Nephron (organoid): Measurements from ENCODE around the gene VPS4A.
A peak's percentile ranks its signal among the peaks of the same experiment; 100 is the strongest.

ENCODE experiments used
- H3K27ac Mint-ChIP-seq, 3 experiments: 2 replicates each; pipeline ENCODE4 v1.8.0; 2020; ENCODE audit warnings: mixed read lengths in 3 of 3, mild to moderate bottlenecking in 2 of 3, moderate library complexity in 1 of 3
- H3K27me3 Mint-ChIP-seq: 2 replicates; pipeline ENCODE4 v1.8.0; 2021; ENCODE audit warnings: low read depth, mild to moderate bottlenecking, moderate library complexity, mixed read lengths
- H3K36me3 Mint-ChIP-seq: 2 replicates; pipeline ENCODE4 v1.8.0; 2020; ENCODE audit warnings: low read depth, mixed read lengths
- H3K4me1 Mint-ChIP-seq: 2 replicates; pipeline ENCODE4 v1.8.0; 2020; ENCODE audit warnings: mixed read lengths
- H3K4me3 Mint-ChIP-seq, 3 experiments: 2 replicates each; pipeline ENCODE4 v1.8.0; 2020; ENCODE audit warnings: mild to moderate bottlenecking in 3 of 3, mixed read lengths in 3 of 3, moderate library complexity in 2 of 3
- H3K9me3 Mint-ChIP-seq: 2 replicates; pipeline ENCODE4 v1.8.0; 2020; ENCODE audit warnings: mixed read lengths
- TF ChIP-seq, protein P1 (sequence below), 3 experiments: fragments of 200-600 bp; sonication (generic); IDR thresholded peaks; one replicate each; pipeline ENCODE4 v1.5.0; 2021; ENCODE audit warnings: antibody characterized with exemption in 3 of 3; ENCODE audit not compliant: unreplicated experiment in 3 of 3

The VPS4A gene

DNA sequence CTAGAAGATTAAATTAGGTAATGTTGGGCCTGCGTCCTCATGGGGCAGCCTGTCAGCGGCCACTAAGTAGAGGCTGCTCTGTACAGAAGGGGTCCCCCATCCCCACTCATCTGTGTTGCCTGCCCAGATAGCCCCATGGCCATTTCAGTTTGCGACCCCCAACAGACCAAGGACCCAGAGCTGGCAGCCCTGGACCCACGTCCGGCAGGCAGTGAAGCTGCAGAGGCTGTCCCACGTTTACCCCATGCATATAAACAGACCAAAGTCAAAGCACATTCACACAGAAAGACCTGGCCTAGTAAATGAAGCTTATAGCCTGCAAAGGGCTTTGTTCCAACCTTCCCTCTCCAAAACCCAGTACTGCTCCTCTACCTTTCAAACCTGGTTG lies 14.6 kb downstream of the VPS4A start:
- Mint-ChIP-seq H3K27ac (peak overlapping the region in 2 of 3 experiments; percentile 62 to 92), H3K27me3 (no peaks in the 10 kb centered on the region), H3K36me3 (peaks cover 49% of the 10 kb centered on the region), H3K4me1 (peaks cover 25% of the 10 kb centered on the region), H3K4me3 (peak overlapping the region in 1 of 3 experiments; percentile 29), H3K9me3 (no peaks in the 10 kb centered on the region)
- TF ChIP-seq, protein P1, sequence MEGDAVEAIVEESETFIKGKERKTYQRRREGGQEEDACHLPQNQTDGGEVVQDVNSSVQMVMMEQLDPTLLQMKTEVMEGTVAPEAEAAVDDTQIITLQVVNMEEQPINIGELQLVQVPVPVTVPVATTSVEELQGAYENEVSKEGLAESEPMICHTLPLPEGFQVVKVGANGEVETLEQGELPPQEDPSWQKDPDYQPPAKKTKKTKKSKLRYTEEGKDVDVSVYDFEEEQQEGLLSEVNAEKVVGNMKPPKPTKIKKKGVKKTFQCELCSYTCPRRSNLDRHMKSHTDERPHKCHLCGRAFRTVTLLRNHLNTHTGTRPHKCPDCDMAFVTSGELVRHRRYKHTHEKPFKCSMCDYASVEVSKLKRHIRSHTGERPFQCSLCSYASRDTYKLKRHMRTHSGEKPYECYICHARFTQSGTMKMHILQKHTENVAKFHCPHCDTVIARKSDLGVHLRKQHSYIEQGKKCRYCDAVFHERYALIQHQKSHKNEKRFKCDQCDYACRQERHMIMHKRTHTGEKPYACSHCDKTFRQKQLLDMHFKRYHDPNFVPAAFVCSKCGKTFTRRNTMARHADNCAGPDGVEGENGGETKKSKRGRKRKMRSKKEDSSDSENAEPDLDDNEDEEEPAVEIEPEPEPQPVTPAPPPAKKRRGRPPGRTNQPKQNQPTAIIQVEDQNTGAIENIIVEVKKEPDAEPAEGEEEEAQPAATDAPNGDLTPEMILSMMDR (IDR thresholded peaks at IDR 0.05; ENCODE audit: unreplicated experiment in 3 of 3) = no peak

GRCh38 chr16:69326172-69326873 lies 15.2 kb downstream of the VPS4A start:
- peak overlapping the region; percentile 36 to 56 (median 41) for H3K4me3 Mint-ChIP-seq
- no peaks in the 10 kb centered on the region for H3K9me3 Mint-ChIP-seq
- peak overlapping the region; percentile 62 to 92 (median 79) for H3K27ac Mint-ChIP-seq
- H3K4me1 Mint-ChIP-seq = peaks cover 25% of the 10 kb centered on the region
- TF ChIP-seq, protein P1 (IDR thresholded peaks at IDR 0.05; ENCODE audit: unreplicated experiment in 3 of 3) = no peak
- peaks cover 45% of the 10 kb centered on the region for H3K36me3 Mint-ChIP-seq
- no peaks in the 10 kb centered on the region for H3K27me3 Mint-ChIP-seq

GRCh38 chr16:69327585-69328310 lies 16.6 kb downstream of the VPS4A start:
- TF ChIP-seq, protein P1 (IDR thresholded peaks at IDR 0.05; ENCODE audit: unreplicated experiment in 3 of 3) = no peak
- no peak overlapping the region for H3K27ac Mint-ChIP-seq
- no peaks in the 10 kb centered on the region for H3K9me3 Mint-ChIP-seq
- peak overlapping the region; percentile 82 to 86 (median 85) for H3K4me3 Mint-ChIP-seq
- H3K4me1 Mint-ChIP-seq = peaks cover 29% of the 10 kb centered on the region
- H3K27me3 Mint-ChIP-seq = no peaks in the 10 kb centered on the region
- H3K36me3 Mint-ChIP-seq = peaks cover 39% of the 10 kb centered on the region

GRCh38 chr16:69328854-69329316 lies 17.7 kb downstream of the VPS4A start:
- Mint-ChIP-seq H3K27ac (peak overlapping the region; percentile 17 to 78 (median 76)), H3K36me3 (peaks cover 47% of the 10 kb centered on the region), H3K4me3 (peak overlapping the region; percentile 82 to 86 (median 85)), H3K9me3 (no peaks in the 10 kb centered on the region), H3K27me3 (no peaks in the 10 kb centered on the region), H3K4me1 (peaks cover 31% of the 10 kb centered on the region)
- TF ChIP-seq, protein P1 (IDR thresholded peaks at IDR 0.05; ENCODE audit: unreplicated experiment in 3 of 3) = no peak

- Mint-ChIP-seq H3K9me3 (no peaks in the 10 kb centered on the region), H3K4me3 (peak overlapping the region; percentile 82 to 86 (median 85)), H3K27ac (peak overlapping the region; percentile 17 to 78 (median 76)), H3K36me3 (peaks cover 53% of the 10 kb centered on the region), H3K4me1 (peaks cover 31% of the 10 kb centered on the region), H3K27me3 (no peaks in the 10 kb centered on the region)
- TF ChIP-seq, protein P1 (IDR thresholded peaks at IDR 0.05; ENCODE audit: unreplicated experiment in 3 of 3) = no peak
Measured at GRCh38 chr16:69329369-69330285, 18.5 kb downstream of the VPS4A start.
